ENCODE data around the gene TMEM259. TPM values are rescaled to one million over a fixed set of nuclear protein-coding genes. Genes with fewer than 3 reads are reported as not detected.

TMEM259 gene
- total RNA-seq, 3 donors from 2014 or later = 112 to 156 (median 153) TPM

DNA sequence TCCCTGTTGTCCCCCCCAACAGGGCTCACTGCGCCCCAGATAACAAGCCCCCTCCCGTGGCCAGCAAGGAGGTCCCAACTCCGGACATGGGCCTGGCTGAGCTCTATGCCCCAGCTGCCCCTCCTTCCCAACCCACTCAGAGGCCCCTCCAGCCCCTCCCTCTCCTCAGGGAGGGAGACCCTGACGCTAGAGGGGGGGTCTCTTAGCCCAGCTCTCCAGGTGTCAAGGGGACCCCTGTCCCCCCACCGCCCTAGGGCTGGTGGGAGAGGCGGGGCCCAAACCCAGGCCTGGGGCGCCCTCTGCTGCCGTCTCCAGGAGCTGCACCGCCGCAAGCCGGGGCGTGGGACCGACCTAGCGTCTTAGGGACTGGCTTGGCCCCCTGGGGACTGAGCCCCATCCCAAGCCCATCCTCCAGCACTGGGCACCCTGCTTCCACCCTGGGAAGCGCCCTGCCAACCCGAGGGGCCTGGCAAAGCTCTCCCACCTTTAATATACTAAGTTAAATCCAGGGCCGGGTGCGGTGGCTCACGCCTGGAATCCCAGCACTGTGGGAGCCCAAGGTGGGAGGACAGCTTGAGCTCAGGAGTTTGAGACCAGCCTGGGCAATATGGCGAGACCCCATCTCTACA is 19.3 kb downstream of the TMEM259 start:
- intact Hi-C loops (cut with DNase I; ENCODE audit: low total_unique reads) = no loop called here
- H3K4me1 ChIP-seq = no peaks in the 10 kb centered on the region
- no peaks in the 10 kb centered on the region for H3K36me3 ChIP-seq
- no peak overlapping the region for H3K27ac ChIP-seq
- no peak for DNase-seq (ENCODE audit: low spot score in 2 of 2)
- H3K27me3 ChIP-seq = peaks cover 14 to 67% of the 10 kb centered on the region in 2 donors
- TF ChIP-seq, protein P1, sequence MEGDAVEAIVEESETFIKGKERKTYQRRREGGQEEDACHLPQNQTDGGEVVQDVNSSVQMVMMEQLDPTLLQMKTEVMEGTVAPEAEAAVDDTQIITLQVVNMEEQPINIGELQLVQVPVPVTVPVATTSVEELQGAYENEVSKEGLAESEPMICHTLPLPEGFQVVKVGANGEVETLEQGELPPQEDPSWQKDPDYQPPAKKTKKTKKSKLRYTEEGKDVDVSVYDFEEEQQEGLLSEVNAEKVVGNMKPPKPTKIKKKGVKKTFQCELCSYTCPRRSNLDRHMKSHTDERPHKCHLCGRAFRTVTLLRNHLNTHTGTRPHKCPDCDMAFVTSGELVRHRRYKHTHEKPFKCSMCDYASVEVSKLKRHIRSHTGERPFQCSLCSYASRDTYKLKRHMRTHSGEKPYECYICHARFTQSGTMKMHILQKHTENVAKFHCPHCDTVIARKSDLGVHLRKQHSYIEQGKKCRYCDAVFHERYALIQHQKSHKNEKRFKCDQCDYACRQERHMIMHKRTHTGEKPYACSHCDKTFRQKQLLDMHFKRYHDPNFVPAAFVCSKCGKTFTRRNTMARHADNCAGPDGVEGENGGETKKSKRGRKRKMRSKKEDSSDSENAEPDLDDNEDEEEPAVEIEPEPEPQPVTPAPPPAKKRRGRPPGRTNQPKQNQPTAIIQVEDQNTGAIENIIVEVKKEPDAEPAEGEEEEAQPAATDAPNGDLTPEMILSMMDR (IDR thresholded peaks at IDR 0.05) = peak; percentile 69 to 87 (median 77)
- no peak for TF ChIP-seq POLR2A (IDR thresholded peaks at IDR 0.05)
- H3K4me3 ChIP-seq = peak overlapping the region in 1 of 3 donors; percentile 11
- H3K9me3 ChIP-seq = no peaks in the 10 kb centered on the region

GRCh38 chr19:1000591-1001537 is 20.1 kb downstream of the TMEM259 start:
- Histone ChIP-seq H3K36me3 (no peaks in the 10 kb centered on the region), H3K4me1 (no peaks in the 10 kb centered on the region), H3K9me3 (no peaks in the 10 kb centered on the region), H3K27me3 (peaks cover 15 to 75% of the 10 kb centered on the region in 2 donors), H3K27ac (no peak overlapping the region), H3K4me3 (peak overlapping the region in 2 of 3 donors; percentile 25 to 59)
- intact Hi-C loops (cut with DNase I; ENCODE audit: low total_unique reads) = no loop called here
- no peak for DNase-seq (ENCODE audit: low spot score in 2 of 2)
- TF ChIP-seq, protein P1 (IDR thresholded peaks at IDR 0.05) = no peak
- TF ChIP-seq POLR2A (IDR thresholded peaks at IDR 0.05) (no peak), POLR2AphosphoS5 (IDR thresholded peaks at IDR 0.05) (no peak)

DNA sequence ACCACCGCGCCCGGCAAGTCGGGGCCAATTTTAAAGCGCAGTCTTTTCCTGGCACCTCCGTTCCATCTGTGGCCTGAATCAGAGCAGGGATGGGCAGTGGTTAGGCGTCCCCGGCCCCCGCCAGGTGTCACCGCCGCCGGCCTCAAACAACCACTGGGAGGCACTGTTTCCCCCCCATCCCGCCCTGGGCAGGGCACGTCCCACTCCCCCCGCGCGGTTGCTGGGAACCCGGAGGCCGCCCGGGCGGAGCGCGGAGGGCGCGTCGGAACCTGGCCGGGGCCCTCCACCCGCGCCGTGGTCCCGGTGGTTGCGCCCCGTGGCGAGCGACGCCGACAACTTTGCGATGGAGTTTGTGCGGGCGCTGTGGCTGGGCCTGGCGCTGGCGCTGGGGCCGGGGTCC is 20.8 kb downstream of the TMEM259 start, which contains the start of gene GRIN3B:
Gene GRIN3B, plus strand, starts transcription at position 325 of the 400 bp plus-strand sequence. Its CDS starts 19 bp downstream, at position 344.
- no peaks in the 10 kb centered on the region for H3K36me3 ChIP-seq
- peak within 1 kb of the TSS in 2 of 3 donors; percentile 25 to 59 for H3K4me3 ChIP-seq
- H3K27me3 ChIP-seq = peaks cover 16 to 79% of the 10 kb centered on the region in 2 donors
- H3K4me1 ChIP-seq = no peaks in the 10 kb centered on the region
- H3K9me3 ChIP-seq = no peaks in the 10 kb centered on the region
- intact Hi-C loops (cut with DNase I; ENCODE audit: low total_unique reads) = no loop called here
- no peak within 1 kb of the TSS for H3K27ac ChIP-seq
- peak in 1 of 2 donors; percentile 69 for DNase-seq (ENCODE audit: low spot score in 2 of 2)
- TF ChIP-seq POLR2A (IDR thresholded peaks at IDR 0.05) = no peak
- TF ChIP-seq, protein P1 (IDR thresholded peaks at IDR 0.05) = peak in 2 of 3 donors; percentile 18 to 30

- H3K9me3 ChIP-seq = no peaks in the 10 kb centered on the region
- TF ChIP-seq POLR2AphosphoS5 (IDR thresholded peaks at IDR 0.05) (no peak), POLR2A (IDR thresholded peaks at IDR 0.05) (no peak)
- TF ChIP-seq, protein P1 (IDR thresholded peaks at IDR 0.05) = no peak
These were observed 21.6 kb downstream of the TMEM259 start for GRCh38 chr19:999379-999719.

More at GRCh38 chr19:999379-999719, 21.6 kb downstream of the TMEM259 start:
- intact Hi-C loops (cut with DNase I; ENCODE audit: low total_unique reads) = loop anchor here (10.0 kb wide), 1 partner anchor 225 kb away; no protein-coding TSS in a partner anchor
- DNase-seq (ENCODE audit: low spot score in 2 of 2) = no peak
- Histone ChIP-seq H3K27ac (no peak overlapping the region), H3K4me3 (no peak overlapping the region), H3K27me3 (peaks cover 16 to 79% of the 10 kb centered on the region in 2 donors), H3K4me1 (no peaks in the 10 kb centered on the region), H3K36me3 (no peaks in the 10 kb centered on the region)
